Stimulated activated CD8-positive, alpha-beta memory T cell treated with anti-CD3 and anti-CD28 coated beads, Interleukin-7, amount 100 ng/mL, for 4 hours (primary cell): ENCODE results near the gene TRAF3.

Experiments used
- DNase-seq, 2 donors: peaks; one replicate each; pipeline ENCODE4 v3.0.0-alpha.2; 2020; ENCODE audit warnings: low read depth in 2 of 2

The TRAF3 gene

GRCh38 chr14:102776761-102777710 lies at the start of gene TRAF3:
Gene TRAF3, plus strand, starts transcription at chr14:102777449. Its CDS starts 92,753 bp downstream, at chr14:102870202.
- peak; percentile 69 to 90 for DNase-seq

- no peak for DNase-seq
Measured at GRCh38 chr14:102728501-102728900, 48.7 kb upstream of the TRAF3 start.

GRCh38 chr14:102729268-102729667 lies 48.0 kb upstream of the TRAF3 start:
- no peak for DNase-seq

DNA sequence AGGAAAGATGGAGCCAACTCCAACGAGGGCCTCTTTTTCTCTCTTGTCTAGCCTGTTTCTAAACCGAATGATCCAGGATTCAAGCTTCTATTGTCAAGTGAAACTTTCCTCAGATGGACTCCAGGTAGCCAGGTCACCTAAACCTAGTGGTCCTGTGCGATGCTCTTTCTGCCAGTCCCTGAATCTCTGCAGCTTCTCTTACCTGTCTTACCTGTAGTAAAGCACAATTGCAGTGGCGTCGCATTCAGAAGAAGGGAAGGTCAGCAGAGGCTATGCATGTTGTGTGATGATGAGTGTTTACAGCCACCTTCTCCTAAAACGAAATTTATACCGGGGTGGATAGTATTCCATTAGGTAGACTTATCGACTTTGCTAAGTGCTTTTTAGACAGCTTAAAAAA lies 47.4 kb upstream of the TRAF3 start:
- DNase-seq: no peak

DNA sequence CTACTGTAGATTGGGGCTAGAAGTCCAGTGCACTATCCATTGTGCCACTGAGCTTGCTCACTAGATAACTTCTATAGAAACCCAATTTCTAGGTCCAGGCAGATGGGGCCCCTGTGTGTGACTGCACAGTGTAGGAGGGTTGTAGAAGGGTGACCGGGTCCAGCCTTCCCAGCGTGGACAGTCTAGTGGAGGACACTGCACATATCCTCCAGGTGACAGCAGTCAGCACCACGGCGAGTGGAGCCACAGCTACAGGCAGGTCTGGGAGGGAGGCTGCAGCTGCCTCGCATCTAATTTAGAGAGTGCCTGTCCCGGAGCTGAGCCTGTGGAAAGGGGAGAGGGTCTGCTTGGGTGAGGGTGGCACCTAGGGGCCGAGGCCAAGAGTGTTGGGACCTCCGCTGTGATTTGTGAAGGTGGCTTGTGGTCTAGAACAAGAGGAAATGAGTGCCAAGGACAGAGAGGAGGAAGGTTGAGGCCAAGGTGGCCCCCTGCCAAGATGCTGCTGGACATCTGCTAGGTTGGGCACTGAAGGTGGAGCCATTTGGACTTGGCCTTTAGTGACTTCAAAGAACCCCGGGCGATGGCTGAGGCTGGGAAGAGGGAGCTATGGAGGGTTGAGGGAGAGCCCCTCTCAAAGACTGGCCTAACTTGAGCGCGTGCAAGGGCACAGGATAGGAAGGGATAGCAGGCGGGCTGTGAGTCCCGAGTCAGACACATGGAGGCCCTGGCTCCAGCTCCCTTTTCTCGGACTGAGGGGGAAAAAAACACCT lies 46.0 kb upstream of the TRAF3 start:
- DNase-seq: no peak

DNA sequence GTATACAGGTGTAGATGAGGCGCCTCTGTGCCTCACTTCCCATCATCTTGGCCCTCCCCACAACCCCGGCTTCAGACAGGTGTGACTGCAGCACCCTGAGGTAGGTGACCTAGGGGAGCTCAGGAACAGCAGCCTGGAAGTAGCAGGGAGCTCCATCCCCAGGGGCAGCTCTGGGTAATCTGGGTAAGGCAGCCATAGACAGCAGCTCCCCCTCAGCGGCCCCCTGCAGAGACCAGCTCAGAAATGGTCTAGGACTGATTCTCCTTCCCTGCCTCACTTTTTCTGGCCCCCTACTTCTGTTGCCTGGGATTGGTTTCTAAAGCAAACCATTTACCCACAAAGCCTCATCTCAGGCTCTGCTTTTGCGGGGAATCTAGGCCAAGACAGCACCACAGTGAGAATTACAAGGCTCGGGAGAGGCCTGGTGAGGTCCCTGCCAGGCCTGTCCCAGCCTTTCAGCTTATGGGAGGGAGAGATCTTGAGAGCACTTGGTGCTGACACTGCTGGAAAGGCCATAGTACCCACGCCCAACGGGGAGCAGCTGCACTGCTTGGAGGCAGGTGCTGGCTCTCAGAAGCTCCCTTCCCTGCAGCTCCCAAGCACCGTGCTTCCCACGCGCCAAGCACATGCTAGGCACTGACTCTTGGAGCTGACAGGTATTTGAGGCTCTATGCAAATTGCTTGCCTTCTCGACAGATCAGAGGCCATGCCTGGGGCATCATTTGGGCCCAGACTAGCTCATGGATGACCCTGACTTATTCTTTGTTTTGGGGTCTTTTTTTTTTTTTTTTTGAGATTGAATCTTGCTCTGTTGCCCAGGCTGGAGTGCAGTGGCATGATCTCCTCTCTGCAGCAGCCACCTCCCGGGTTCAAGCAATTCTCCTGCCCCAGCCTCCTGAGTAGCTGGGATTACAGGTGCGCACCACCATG lies 45.1 kb upstream of the TRAF3 start:
- no peak for DNase-seq

DNA sequence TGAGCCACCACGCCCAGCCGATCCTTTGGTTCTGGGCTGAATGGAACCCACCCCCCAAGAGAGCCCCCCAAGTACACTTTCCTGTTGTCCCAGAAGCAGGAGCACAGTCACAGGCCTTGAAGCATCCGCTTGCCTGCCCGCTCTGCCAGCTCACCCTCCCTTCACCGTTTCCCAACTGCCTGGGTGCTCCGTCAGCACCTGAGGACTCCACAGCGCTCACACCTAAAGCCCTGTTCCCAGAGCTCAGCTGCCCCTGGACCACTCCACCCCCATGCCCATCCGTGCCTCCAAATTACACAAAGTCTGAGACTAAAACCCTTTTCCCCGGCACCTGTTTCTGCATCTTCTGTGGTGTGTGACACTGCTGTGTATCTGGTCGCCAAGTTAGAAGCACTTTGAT lies 44.3 kb upstream of the TRAF3 start:
- no peak for DNase-seq

- DNase-seq: no peak
Measured at GRCh38 chr14:102733326-102733725, 43.9 kb upstream of the TRAF3 start.

DNA sequence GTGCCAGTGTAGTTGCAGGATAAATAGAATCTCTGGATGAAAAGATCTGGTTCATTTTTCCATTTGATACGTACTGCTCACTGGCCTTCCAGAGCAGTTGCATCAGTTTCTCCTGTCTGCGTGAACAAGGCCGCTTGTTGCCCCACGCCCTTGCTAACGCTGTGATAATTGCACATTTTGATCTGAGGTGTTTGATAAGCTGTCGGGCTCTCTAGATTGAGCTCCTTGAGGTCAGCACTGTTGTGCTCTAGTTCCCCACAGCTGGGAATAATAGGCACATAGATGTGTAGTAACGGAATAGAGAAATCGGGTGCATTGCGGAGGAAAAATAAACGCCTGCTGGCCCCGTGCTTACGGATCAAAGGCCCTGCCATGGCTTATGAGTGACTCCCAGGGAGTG lies 42.8 kb upstream of the TRAF3 start:
- DNase-seq: no peak

DNA sequence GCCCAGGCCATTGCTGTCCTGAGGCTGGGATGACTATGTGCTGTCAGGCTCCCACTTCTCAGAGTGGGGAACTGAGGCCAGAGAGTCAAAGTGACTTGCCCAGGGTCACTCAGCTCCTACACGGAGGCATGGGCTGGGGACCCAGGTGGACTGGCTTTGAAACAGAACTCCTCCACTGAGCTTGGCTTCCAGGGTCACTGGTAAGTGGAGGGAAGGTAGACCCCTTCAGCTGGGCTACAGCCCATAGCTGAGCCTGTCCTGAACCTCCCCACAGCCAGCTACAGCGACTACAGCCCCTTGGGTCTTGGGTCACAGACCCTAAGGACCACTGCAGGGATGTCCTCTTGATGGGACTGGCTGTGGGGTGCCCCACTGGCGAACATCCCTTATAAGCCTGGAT lies 40.3 kb upstream of the TRAF3 start:
- no peak for DNase-seq

DNA sequence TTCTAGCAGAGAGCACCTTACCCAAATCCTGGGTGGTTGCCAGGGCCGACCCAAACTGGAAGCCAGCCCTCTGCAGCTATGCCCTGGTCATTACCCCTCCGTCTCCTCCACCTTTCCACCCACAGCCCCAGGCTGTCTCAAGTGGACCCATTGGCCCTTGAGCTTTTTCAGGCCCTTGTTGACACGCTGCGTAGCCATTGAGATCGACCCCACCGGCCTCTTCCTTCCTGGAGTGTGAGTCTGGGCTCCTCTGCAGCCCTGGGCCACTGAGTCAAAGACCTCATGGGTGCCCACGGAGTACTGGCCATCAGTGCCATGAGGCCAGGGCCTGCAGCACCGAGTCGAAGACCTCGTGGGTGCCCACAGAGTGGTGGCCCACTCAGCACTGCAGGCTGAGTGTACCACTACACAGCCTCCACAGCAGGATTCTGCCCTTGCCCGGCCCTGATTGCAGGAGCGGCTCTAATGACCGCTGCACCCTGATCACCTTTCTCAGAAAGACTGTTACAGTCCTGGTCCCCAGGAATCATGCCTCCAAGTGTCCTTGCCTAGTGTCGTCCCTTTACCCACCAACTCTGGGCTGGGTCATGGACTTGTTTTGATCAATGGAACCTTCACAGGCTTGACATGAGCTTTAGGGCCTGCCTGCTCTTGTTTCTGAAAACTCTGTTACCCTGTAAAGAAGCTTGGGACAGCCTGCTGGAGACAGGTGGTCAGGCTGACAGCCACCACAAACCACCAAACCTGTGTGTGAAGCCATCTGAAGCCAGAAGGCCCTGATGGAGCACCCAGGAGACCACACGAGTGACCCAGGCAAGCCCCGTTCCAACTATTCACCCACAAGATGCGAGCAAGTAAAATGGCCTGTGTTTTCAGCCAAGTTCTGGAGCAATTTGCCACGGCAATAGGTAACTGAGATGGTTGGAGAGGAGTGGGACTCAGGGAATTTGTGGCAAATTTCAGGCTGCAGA lies 39.6 kb upstream of the TRAF3 start:
- no peak for DNase-seq

DNA sequence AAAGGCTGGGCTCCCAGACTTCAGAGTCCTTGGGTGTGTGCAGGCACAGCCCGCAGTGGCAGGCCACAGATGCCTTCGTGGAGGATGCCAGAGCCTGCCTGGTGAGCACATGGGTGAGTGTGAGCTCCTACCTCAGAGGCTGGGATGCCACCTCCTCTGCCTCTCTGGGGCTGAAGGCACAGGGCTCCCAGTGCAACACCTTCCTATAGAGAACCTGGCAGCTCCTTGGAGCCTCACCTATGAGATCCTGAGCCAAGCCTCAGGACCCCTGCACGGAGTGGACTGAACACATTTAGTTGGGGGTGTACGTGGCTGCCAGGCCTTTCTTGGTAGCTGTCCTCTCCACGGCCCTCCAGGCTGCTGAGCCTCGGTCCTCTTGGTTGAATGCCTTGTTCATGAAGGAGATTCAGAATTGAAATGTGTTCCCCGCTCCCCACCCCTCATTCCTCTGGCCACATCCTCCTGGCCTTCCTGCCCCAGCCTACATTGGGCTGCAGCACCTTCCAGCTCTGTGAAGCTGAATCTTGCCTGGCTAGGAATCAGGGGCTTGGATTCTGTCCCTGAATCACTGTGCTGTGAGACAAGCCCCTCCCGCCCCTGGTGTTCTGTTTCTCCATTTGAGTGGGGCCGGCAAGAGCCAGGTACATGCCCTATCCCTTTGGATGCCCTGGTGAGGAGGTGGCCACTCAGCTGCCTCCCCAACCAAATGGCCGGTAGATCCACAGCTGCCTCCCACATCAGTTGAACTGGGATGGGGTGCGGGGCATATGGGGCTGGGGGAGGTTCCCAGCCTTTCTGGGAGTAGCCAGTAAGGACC lies 38.7 kb upstream of the TRAF3 start:
- no peak for DNase-seq

GRCh38 chr14:102739190-102739469 lies 38.1 kb upstream of the TRAF3 start:
- DNase-seq: no peak

DNA sequence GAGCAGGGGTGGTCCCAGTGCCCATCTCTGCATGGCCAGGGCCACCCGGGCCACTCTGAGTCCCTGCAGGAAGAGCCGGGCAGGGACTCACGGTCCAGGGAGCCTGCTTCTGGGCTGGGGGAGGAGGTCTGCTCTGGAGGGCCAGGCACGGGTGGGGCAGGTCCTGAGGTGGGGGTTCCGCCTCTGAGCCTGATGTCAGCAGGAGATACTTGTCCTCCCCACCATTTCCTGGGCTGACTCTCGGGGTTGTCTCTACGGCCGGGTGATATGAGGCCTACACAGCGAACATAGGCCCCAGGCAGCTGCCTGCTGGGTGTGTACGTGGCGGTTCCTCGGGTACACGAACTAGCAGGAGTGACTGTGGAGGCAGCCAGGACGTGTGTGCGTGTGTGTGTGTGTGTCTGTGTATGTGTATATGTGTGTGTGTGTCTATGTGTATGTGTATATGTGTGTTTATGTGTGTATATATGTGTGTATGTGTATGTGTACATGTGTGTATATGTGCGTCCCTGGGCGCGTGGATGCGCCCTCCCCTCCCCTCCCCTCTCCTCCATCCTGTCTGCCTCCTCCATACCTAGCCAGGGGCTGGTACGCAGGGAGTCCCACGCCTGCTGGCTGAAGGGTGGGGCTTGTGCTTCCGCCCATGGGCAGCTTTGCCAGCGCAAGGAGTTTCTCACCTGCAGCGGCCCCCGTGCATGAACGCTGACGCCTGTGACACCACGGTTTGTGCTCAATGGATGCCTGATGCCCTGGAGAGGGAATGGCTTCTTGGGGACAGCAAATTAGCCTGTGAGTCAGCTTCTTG lies 30.4 kb upstream of the TRAF3 start:
- DNase-seq: no peak

DNA sequence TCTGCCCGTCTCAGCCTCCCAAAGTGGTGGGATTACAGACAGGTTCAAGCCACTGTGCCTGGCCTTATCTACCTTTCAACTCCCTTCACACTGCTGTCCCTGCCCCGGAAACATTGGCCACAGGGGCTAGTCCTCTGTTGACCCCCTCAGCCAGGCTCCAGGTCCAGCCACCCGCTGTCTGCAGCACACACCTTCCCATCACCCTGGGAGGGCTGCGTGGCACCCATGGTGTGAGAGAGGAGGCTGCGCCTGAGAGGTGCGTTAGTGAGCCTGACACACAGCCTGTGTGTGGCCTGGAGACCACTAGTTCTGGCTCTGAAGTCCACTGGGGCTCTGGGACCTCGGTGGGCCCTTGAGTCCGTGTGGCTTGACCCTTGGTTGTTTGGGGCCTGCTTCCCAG lies 28.4 kb upstream of the TRAF3 start:
- DNase-seq: no peak

- no peak for DNase-seq
Measured at GRCh38 chr14:102749393-102750305, 27.6 kb upstream of the TRAF3 start.

DNA sequence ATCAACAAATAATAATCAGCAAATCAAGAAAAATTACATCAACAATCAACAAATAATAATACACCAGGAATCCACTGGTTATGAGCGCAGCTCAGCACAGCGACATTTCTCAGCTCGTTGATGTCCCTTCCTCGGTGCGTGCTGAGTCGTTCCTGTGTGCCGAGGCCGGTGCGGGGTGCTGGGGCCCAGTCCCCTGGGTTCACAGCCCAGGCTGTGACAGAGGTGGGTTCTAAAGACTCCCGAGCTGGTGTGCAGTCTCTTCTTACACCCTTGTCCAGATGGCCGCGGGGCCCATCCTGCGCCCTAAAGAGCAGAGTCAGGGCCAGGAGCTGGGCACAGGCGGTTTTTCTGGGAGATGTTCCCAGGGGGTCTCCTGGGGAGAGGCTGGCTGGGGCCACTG lies 26.9 kb upstream of the TRAF3 start:
- DNase-seq: no peak

DNA sequence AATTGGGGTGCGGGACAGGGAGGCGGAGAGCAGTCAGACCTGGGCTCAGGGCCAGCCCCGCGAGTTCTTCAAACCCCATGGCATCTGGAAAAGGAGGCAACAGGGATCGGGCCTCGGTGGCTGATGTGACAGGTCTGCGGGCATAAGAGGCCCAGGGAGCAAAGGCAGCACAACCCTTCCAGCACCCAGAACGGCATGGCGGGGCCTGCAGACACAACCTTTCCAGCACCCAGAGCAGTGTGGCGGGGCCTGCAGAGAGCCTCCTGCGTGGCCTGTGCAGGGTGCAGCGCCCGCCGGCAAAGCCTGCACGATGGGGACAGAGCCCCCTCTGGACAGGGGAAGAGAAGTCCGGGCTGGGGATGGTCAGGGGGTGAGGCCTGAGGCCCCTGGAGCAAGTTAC lies 26.2 kb upstream of the TRAF3 start:
- no peak for DNase-seq
